AG08395 (cell line): ENCODE data around the gene CALN1.

Source experiments
- DNase-seq: peaks from one replicate; pipeline ENCODE4 v3.0.0; 2012; ENCODE audit warnings: mixed read lengths, low spot score

CALN1 gene

GRCh38 chr7:72183835-72184234 is 228.3 kb downstream of the CALN1 start:
- DNase-seq: no peak

DNA sequence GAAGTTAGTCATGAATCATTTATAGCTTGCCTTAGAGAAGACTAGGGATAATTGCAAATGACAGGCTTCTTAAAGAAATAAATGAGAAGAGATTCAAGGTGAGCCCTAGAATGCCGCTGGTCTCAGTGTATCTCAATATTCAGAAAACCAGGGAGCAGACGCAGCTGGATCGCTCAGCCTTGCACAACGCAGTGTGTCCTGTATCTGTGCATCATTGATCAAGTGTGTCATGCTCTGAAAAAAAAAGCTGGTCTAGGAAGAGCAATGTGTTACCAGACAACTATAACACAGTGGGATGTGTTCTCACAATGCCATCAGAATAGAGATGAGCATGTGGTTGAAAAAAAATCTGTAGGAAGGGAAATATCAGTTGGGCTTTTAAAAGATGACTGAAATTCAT is 230.1 kb downstream of the CALN1 start:
- no peak for DNase-seq

DNA sequence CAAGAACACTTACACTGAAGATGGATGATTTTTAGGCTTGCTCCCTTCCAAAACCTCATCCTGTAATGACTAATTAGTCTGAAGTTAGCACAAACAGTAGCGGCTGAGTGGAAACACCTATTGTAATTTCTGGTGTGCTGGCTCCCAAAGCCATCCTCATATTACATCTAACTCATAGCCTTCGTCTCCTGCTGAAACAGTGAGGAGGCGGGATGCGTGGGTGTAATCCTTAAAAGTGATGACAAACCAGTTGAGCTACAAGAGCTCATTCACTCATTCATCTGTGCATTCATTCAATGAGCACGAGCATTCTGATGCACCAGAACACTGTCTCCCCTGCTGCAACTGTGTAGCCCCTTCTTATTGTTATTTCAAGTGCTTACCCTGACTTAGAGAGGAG is 235.3 kb downstream of the CALN1 start:
- no peak for DNase-seq

DNA sequence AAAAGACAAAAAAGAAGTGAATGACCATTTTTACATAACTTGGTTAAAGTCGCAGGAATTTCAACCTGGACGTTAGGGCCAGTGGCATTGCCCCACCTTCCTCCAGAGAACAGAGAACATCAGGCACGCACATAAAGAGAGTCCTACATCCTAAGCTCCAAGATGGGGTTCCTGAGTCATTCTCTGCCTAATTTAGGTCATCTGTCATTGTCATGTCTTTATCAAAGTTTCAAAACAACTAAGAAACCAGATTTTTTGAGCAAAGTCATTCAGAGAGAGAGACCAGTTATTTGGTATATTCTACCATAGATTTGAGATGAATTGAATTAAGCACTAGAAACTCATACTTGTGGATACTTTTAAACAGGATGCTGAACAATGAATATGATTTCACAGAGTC is 241.7 kb downstream of the CALN1 start:
- no peak for DNase-seq

DNA sequence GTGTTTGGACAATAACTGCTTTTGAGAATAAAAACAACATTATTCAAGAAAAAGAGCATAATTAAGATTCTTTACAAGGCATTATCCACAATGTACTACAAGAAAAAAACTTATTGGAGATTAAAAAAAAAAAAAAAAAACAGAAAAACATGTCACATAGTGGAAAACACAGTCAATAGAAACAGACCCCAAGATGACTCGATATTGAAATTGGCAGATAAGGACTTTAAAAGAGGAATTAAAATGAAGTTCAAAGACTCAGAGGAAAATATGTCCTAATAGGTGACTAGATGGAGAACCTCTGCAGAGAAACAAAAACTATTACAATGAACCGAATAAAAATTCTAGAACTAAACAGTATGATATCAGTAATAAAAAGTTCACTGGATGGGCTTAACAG is 248.9 kb downstream of the CALN1 start:
- DNase-seq: no peak

GRCh38 chr7:72161534-72161933 is 250.6 kb downstream of the CALN1 start:
- DNase-seq: no peak

GRCh38 chr7:72159911-72160310 is 252.2 kb downstream of the CALN1 start:
- DNase-seq: no peak

GRCh38 chr7:72156671-72157070 is 255.5 kb downstream of the CALN1 start:
- DNase-seq: no peak

DNA sequence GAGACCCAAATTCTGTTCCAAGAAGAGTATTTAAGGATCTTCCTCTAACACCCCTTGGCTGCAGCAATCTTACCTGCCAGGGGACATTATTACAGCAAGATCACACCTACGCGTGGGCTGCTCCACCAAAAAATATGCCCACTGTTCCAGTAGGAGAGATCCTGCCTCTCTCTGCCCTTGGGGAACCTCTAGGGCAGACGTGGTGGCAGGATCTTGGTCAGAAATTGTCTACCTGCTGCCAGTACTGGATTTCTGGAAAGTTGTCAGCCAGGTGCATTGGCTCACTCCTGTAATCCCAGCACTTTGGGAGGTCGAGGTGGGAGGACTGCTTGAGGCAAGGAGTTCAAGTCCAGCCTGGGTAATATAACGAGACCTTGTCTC is 259.0 kb downstream of the CALN1 start:
- no peak for DNase-seq

DNA sequence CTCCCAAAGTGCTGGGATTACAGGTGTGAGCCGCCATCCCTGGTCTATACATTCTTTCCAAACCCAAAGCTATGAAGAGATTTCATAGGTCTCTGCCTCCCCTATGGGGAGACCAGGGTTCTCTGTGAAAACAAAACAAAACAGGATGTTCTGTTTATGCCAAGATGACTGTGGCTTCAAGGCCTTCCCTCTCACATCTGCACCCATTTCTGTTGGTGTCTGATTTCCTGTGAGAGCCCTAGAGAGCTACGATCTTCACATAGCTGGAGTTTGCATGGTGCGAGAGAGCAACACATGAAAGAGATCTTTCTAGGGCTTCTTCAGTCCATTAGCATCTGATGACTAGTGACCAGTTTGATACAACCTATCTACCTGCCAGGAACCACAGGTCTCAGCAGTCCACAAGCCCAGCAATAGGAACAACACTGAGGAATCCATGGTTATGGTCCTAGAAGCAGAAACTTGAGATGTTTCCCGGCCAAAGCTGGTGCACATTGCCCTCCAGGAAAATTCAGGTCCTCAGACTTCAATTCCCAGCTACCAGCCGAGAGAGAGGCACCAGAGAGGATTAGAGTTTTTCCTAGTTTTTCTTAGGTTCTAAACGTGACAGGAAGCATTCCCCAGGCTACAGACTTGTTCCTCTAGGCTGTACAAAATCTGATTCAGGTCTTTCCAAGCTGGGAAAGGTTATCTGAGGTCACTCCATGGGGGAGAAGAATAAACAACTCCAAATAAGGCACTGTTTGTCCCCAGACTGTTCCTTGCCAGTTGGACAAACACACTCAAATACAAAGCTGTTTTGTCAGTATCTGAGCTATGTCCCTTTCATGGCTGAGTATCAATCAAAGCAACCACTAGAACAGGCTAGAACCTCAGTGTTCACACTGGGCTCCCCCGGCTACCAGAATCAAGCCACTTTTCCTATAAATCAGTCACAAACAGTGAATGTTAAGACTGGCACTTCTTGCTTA is 259.7 kb downstream of the CALN1 start:
- no peak for DNase-seq

GRCh38 chr7:72140566-72140965 is 271.6 kb downstream of the CALN1 start:
- DNase-seq: no peak

DNA sequence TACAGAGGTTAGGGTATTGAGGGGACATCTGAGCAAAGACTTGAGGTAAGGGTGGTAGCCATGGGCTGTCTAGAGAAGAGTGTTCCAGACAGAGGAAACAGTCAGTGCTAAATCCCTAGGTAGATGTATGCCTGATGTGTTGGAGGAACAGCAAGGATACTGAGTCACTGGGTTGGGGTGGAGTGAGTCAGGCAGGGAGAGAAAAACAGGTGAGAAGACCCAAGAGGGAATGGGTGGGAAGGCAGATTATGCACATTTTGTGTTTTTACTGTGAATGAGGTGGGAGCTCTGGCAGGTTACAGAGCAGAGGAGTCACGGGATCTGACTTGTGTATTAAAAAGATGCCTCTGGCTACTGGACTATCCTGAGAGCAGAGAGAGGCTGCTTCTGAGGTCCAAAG is 285.0 kb downstream of the CALN1 start:
- no peak for DNase-seq

DNA sequence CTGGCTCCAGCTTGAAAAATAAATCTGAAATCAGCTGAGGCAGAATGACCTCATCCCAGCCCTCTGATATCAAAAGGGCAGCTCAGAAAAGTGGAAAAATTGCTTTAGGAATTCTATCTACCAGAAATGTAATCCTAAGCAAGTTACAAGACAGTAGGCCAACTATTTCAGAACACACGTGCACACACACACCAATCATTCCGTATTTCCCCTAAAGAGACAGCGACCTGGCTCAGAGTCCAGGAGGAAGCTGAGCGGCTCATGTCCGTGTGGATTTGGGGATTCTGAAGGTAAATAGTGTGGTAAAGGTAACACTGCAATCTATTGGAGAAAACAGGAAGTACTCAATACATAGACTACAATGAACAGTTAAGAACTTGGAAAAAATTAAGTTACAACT is 288.2 kb downstream of the CALN1 start:
- no peak for DNase-seq

GRCh38 chr7:72118366-72118765 is 293.8 kb downstream of the CALN1 start:
- DNase-seq: no peak

- no peak for DNase-seq
Measured at GRCh38 chr7:72114129-72114528, 298.0 kb downstream of the CALN1 start.

DNA sequence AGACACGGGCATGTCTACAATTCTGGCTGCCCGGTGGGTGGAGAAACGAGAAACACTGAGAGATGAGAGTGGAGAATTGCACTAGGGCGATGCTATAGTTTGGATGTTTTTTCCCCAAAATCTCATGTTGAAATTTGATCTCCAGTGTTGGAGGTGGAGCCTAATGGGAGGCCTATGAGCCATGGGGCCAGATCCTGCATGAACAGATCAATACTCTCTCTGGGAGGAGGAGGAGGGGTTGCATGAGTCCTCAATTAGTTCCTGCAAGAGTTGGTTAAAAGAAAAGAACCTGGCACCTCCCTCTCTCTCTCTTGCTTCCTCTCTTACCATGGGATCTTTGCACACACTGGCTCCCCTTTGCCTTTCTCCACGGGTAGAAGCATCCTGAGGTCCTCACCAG is 299.1 kb downstream of the CALN1 start:
- DNase-seq: no peak

DNA sequence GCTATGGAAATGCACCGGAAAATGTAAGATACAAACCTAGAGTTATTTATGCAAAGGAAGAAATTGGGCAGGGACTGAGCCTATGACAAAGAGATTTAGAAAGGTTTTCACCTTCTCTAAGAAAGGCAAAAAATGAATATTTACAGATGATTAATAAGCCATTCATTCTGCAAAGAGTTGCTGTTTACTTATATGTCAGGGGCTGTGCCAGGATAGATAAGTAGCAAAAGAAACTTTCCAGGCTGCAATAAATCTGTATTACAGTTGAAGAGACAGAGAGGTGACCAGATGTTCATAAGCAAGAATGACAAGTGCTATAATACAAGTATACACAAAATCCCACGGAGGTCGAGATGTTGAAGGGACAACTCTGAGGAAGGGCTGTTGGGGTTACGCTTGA is 299.6 kb downstream of the CALN1 start:
- DNase-seq: no peak

DNA sequence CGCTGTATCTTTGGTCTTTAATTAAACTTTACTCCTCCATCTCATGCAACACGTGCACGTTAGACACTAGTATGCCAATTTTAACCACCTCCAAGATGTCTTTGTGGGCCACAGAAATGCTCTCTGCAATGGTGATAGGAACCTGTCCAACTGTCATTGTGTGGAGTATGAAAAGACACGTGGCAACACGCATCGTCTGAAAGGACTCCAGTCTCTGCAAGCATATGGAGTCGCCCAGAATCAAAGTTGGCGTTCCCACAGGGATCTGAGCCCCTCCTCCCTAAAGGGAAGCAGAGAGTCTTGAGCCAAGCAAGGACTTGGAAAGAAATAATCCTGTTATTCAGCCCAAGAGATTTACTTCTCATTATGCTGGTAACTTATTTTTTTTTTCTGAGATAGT is 301.1 kb downstream of the CALN1 start:
- no peak for DNase-seq

GRCh38 chr7:72109566-72109965 is 302.6 kb downstream of the CALN1 start:
- no peak for DNase-seq

GRCh38 chr7:72106405-72106804 is 305.7 kb downstream of the CALN1 start:
- DNase-seq: no peak

GRCh38 chr7:72101444-72101843 is 310.7 kb downstream of the CALN1 start:
- DNase-seq: no peak

GRCh38 chr7:72099784-72100183 is 312.4 kb downstream of the CALN1 start:
- DNase-seq: peak; percentile 65

DNA sequence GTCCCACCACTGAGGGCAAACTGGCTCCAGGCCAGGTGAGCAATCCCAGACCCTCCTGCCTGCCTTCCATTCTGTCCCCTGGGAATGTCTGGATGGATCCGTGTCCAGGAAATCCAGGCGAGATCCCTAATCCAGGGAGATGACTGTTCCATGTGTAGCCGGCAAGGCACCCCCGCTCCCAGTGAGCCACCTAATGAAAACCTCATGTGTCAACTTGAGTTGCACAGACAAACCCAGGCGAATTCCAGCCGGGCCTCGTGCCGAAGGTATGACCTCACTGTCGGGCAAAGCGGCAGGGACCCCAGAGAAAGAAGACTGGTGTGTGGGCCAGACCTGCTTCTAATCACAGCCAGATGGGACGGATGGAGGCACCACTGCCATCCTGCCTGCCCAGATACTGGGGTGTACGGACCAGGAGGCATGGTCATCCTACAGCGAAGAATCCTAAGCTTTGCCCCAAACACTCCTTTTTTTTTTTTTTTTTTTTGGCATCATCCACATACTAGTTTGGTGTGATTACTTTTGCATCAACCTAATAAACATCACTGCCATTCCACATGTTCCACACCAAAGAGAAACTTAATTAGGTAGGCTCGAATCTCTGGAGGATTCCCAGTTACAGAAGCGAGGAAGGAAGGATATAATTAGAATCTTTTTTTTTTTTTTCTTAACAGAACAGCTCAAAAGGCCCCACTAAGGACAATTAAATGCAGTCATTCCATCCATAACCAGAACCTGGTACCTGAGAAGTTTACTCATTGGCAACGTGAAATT is 313.1 kb downstream of the CALN1 start:
- DNase-seq: peak; percentile 85
